CD4-positive, alpha-beta T cell (primary cell): ENCODE results near the gene PKLR. TPM values are rescaled to one million over a fixed set of nuclear protein-coding genes. Genes with fewer than 3 reads are reported as not detected.

Source experiments
- ATAC-seq: fragments of 200-7000 bp; cut with Tn5 transposase; one replicate; pipeline ENCODE4 v1.10.0; 2022; ENCODE audit warnings: mild to moderate bottlenecking; ENCODE audit not compliant: poor library complexity
- CTCF ChIA-PET: fragments of 350-600 bp; sonication (Branson Sonifier 250); formaldehyde crosslinking; loops from one replicate; lab custom pipeline; 2021; ENCODE audit warnings: antibody characterized with exemption, inconsistent platforms; lab: Charles Lee
- POLR2A ChIA-PET: fragments of 350-600 bp; sonication (Branson Sonifier 250); formaldehyde crosslinking; loops from one replicate; lab custom pipeline; 2021; ENCODE audit warnings: antibody characterized with exemption, inconsistent platforms; lab: Charles Lee
- DNase-seq, 14 experiments: peaks; one replicate each; pipeline ENCODE4 v3.0.0-alpha.2; 2013 to 2020; ENCODE audit warnings: mixed read lengths in 2 of 14
- H3K27ac ChIP-seq, 2 donors: one replicate each; pipeline versions ENCODE4 v1.5.1 to v1.7.0; 2013; ENCODE audit warnings: low read length in 2 of 2, low read depth in 1 of 2, mild to moderate bottlenecking in 1 of 2
- H3K27me3 ChIP-seq, 2 experiments: 1 replicate in 1 of 2; 2 replicates in 1 of 2; pipeline versions ENCODE4 v1.6.1 to v1.7.0; 2013; ENCODE audit warnings: low read length in 2 of 2, control low read depth in 1 of 2, mild to moderate bottlenecking in 1 of 2, moderate library complexity in 1 of 2; ENCODE audit not compliant: insufficient read depth in 2 of 2, control insufficient read depth in 1 of 2
- H3K36me3 ChIP-seq: one replicate; pipeline ENCODE4 v1.6.1; 2013; ENCODE audit warnings: low read length, control low read depth; ENCODE audit not compliant: insufficient read depth
- H3K4me1 ChIP-seq: one replicate; pipeline ENCODE4 v1.6.1; 2013; ENCODE audit warnings: low read length, control low read depth; ENCODE audit not compliant: insufficient read depth
- H3K4me3 ChIP-seq: one replicate; pipeline ENCODE4 v1.5.1; 2013; ENCODE audit warnings: mild to moderate bottlenecking, low read length, moderate library complexity
- H3K9me3 ChIP-seq, 2 experiments: 1 replicate in 1 of 2; 2 replicates in 1 of 2; pipeline versions ENCODE4 v1.6.1 to v1.7.0; 2013; ENCODE audit warnings: low read length in 2 of 2, mild to moderate bottlenecking in 2 of 2, control low read depth in 1 of 2, moderate library complexity in 1 of 2; ENCODE audit not compliant: control insufficient read depth in 1 of 2, insufficient read depth in 1 of 2
- H3K27ac Mint-ChIP-seq: one replicate; pipeline ENCODE4 v1.8.0; 2020; ENCODE audit warnings: mixed read lengths
- H3K27me3 Mint-ChIP-seq: one replicate; pipeline ENCODE4 v1.8.0; 2021; ENCODE audit warnings: mixed read lengths
- H3K36me3 Mint-ChIP-seq: one replicate; pipeline ENCODE4 v1.8.0; 2021; ENCODE audit warnings: low read depth, mixed read lengths
- H3K4me1 Mint-ChIP-seq: one replicate; pipeline ENCODE4 v1.8.0; 2021; ENCODE audit warnings: low read depth, mixed read lengths
- H3K4me3 Mint-ChIP-seq: one replicate; pipeline ENCODE4 v1.8.0; 2020; ENCODE audit warnings: mild to moderate bottlenecking, mixed read lengths
- H3K9me3 Mint-ChIP-seq: one replicate; pipeline ENCODE4 v1.8.0; 2020; ENCODE audit warnings: mixed read lengths
- intact Hi-C, 2 experiments: fragments of 100-400 bp; cut with DNase I in 1 of 2; cut with micrococcal nuclease in 1 of 2; formaldehyde crosslinking; loops; one replicate each; pipeline versions ENCODE4 v1.15.1 to v1.9.0; 2023 to 2025; cut with DNase I, micrococcal nuclease
- total RNA-seq, 174 experiments: library from RNA in 2 of 174; stranded (reverse) in 2 of 174; gene quantifications; one replicate each; pipeline ENCODE4 v1.2.3 and lab custom pipeline; 2021 to 2026
- TF ChIP-seq, protein P1 (sequence below): fragments of 200-600 bp; IDR thresholded peaks from one replicate; pipeline ENCODE4 v1.8.0; 2022; ENCODE audit warnings: antibody characterized with exemption, mild to moderate bottlenecking

The PKLR gene
- total RNA-seq, 2 experiments from 2014 or later: not detected

DNA sequence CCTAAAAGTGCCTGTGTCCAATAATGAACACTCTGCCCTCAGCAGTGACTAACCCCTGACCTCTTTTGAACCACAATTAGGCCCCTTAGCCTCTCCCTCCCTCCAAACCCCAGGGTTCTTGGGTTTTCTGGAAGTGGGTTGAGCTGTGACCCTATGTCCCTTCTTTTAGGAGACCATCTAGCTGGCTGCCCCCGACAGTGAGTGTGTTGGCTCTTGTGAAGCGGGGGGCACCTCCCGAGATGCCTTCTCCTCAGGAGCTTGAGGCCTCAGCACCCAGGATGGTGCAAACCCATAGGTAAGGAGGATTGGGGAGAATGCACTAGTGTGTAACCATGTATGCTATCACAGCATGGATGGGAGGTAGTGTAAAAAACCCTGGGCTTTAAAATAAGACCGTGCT lies 26.7 kb upstream of the PKLR start:
- Mint-ChIP-seq H3K4me1 (peaks cover 13% of the 10 kb centered on the region), H3K27me3 (no peaks in the 10 kb centered on the region), H3K27ac (no peak overlapping the region), H3K36me3 (peaks cover 23% of the 10 kb centered on the region), H3K9me3 (no peaks in the 10 kb centered on the region), H3K4me3 (no peak overlapping the region)
- ATAC-seq (no peak), DNase-seq (no peak)
- no peaks in the 10 kb centered on the region for H3K9me3 ChIP-seq
- POLR2A ChIA-PET: no interaction called here
- H3K4me1 ChIP-seq: peaks cover 20% of the 10 kb centered on the region
- intact Hi-C loops: no loop called here
- CTCF ChIA-PET: interaction anchor here (0.6 kb wide), 1 partner anchor 275 kb away, joined by 3 read pairs; no protein-coding TSS in a partner anchor
- peak overlapping the region in 1 of 2 donors; percentile 21 for H3K27ac ChIP-seq
- no peaks in the 10 kb centered on the region for H3K27me3 ChIP-seq
- H3K36me3 ChIP-seq: peaks cover 19% of the 10 kb centered on the region
- no peak overlapping the region for H3K4me3 ChIP-seq
- TF ChIP-seq, protein P1, sequence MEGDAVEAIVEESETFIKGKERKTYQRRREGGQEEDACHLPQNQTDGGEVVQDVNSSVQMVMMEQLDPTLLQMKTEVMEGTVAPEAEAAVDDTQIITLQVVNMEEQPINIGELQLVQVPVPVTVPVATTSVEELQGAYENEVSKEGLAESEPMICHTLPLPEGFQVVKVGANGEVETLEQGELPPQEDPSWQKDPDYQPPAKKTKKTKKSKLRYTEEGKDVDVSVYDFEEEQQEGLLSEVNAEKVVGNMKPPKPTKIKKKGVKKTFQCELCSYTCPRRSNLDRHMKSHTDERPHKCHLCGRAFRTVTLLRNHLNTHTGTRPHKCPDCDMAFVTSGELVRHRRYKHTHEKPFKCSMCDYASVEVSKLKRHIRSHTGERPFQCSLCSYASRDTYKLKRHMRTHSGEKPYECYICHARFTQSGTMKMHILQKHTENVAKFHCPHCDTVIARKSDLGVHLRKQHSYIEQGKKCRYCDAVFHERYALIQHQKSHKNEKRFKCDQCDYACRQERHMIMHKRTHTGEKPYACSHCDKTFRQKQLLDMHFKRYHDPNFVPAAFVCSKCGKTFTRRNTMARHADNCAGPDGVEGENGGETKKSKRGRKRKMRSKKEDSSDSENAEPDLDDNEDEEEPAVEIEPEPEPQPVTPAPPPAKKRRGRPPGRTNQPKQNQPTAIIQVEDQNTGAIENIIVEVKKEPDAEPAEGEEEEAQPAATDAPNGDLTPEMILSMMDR: no peak

- intact Hi-C loops: no loop called here
- POLR2A ChIA-PET: no interaction called here
- Mint-ChIP-seq H3K4me3 (no peak overlapping the region), H3K27me3 (no peaks in the 10 kb centered on the region), H3K27ac (no peak overlapping the region), H3K9me3 (no peaks in the 10 kb centered on the region), H3K4me1 (peaks cover 21% of the 10 kb centered on the region), H3K36me3 (peaks cover 23% of the 10 kb centered on the region)
- peaks cover 19% of the 10 kb centered on the region for H3K36me3 ChIP-seq
- no peaks in the 10 kb centered on the region for H3K27me3 ChIP-seq
- H3K27ac ChIP-seq: no peak overlapping the region
- no peak overlapping the region for H3K4me3 ChIP-seq
- ATAC-seq (no peak), DNase-seq (no peak)
- TF ChIP-seq, protein P1: no peak
- CTCF ChIA-PET: interaction anchor here (1.7 kb wide), 1 partner anchor 76 kb away, joined by 8 read pairs; no protein-coding TSS in a partner anchor
- H3K4me1 ChIP-seq: peaks cover 33% of the 10 kb centered on the region
- H3K9me3 ChIP-seq: no peaks in the 10 kb centered on the region
These were observed 25.4 kb upstream of the PKLR start for GRCh38 chr1:155326631-155327037.

- no peak overlapping the region for H3K4me3 ChIP-seq
- H3K27me3 Mint-ChIP-seq: no peaks in the 10 kb centered on the region
These were observed 24.8 kb upstream of the PKLR start for GRCh38 chr1:155326020-155326526.

More at GRCh38 chr1:155326020-155326526, 24.8 kb upstream of the PKLR start:
- H3K36me3 ChIP-seq: peaks cover 13% of the 10 kb centered on the region
- Mint-ChIP-seq H3K27ac (peak overlapping the region; percentile 2), H3K4me3 (peak overlapping the region; percentile 83), H3K4me1 (peaks cover 26% of the 10 kb centered on the region), H3K36me3 (peaks cover 18% of the 10 kb centered on the region), H3K9me3 (no peaks in the 10 kb centered on the region)
- DNase-seq: peak in 2 of 14 experiments; percentile 22 to 37
- intact Hi-C loops: no loop called here
- no peak for ATAC-seq
- H3K9me3 ChIP-seq: no peaks in the 10 kb centered on the region
- no peak overlapping the region for H3K27ac ChIP-seq
- ChIA-PET CTCF (interaction anchor here (1.7 kb wide), 1 partner anchor 75 kb away, joined by 8 read pairs; no protein-coding TSS in a partner anchor), POLR2A (no interaction called here)
- TF ChIP-seq, protein P1: no peak
- no peaks in the 10 kb centered on the region for H3K27me3 ChIP-seq
- peaks cover 39% of the 10 kb centered on the region for H3K4me1 ChIP-seq
